ENCODE results near the gene PDGFRA. TPM values are rescaled to one million over a fixed set of nuclear protein-coding genes. Genes with fewer than 3 reads are reported as not detected.
"Not testable (repeated sequence)": the region's sequence is repeated elsewhere in the genome, so short reads cannot be mapped to it uniquely, and the experiment has no call there.

The PDGFRA gene
- total RNA-seq, 2 donors from 2014 or later, result 7.8 to 10.7 TPM

DNA sequence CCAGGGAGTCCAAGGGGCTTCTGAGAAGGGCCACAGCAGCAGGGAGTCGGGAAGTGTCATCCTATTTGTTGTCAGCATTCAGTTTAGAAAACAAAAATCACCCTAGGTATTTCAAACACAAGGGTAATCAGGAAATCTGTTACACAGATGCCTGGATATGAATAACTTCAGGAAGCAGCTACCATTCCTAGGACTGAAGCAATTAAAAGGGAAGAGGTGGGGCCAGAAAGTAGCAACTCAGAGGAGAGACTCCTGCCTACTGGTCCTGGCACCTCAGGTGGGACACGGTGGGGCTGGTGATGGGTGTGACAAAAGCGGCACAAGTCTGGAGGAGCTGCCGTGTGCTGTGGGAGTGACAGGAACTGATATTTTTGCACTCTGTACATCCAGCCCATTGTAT, 107.9 kb downstream of the PDGFRA start:
- Histone ChIP-seq H3K27ac (ENCODE audit: low read depth, low read length) (no peak overlapping the region), H3K27me3 (ENCODE audit: control insufficient read depth, insufficient read depth, low read length, poor library complexity, severe bottlenecking) (no peaks in the 10 kb centered on the region), H3K4me3 (ENCODE audit: low read length) (no peak overlapping the region), H3K9me3 (ENCODE audit: control insufficient read depth, low read length) (no peaks in the 10 kb centered on the region), H3K9ac (ENCODE audit: extremely low read depth, low read length, poor library complexity, severe bottlenecking) (no peak overlapping the region), H3K36me3 (ENCODE audit: control insufficient read depth, insufficient read depth, low read length) (no peaks in the 10 kb centered on the region), H3K4me1 (ENCODE audit: control insufficient read depth, insufficient read depth, low read length) (no peaks in the 10 kb centered on the region)
- Mint-ChIP-seq H3K4me3 (no peak overlapping the region), H3K9me3 (no peaks in the 10 kb centered on the region), H3K27me3 (ENCODE audit: insufficient read depth) (no peaks in the 10 kb centered on the region), H3K36me3 (ENCODE audit: low read depth) (no peaks in the 10 kb centered on the region), H3K4me1 (no peaks in the 10 kb centered on the region), H3K27ac (no peak overlapping the region)
- 96 to 97% methylated on average over 3 to 4 of the region's 4 CpGs for WGBS, 2 experiments (ENCODE audit: insufficient coverage in 1 of 2, insufficient read length in 1 of 2)
- no peak for DNase-seq
- TF ChIP-seq, protein P1, sequence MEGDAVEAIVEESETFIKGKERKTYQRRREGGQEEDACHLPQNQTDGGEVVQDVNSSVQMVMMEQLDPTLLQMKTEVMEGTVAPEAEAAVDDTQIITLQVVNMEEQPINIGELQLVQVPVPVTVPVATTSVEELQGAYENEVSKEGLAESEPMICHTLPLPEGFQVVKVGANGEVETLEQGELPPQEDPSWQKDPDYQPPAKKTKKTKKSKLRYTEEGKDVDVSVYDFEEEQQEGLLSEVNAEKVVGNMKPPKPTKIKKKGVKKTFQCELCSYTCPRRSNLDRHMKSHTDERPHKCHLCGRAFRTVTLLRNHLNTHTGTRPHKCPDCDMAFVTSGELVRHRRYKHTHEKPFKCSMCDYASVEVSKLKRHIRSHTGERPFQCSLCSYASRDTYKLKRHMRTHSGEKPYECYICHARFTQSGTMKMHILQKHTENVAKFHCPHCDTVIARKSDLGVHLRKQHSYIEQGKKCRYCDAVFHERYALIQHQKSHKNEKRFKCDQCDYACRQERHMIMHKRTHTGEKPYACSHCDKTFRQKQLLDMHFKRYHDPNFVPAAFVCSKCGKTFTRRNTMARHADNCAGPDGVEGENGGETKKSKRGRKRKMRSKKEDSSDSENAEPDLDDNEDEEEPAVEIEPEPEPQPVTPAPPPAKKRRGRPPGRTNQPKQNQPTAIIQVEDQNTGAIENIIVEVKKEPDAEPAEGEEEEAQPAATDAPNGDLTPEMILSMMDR (conservative IDR thresholded peaks at IDR 0.05), result no peak

DNA sequence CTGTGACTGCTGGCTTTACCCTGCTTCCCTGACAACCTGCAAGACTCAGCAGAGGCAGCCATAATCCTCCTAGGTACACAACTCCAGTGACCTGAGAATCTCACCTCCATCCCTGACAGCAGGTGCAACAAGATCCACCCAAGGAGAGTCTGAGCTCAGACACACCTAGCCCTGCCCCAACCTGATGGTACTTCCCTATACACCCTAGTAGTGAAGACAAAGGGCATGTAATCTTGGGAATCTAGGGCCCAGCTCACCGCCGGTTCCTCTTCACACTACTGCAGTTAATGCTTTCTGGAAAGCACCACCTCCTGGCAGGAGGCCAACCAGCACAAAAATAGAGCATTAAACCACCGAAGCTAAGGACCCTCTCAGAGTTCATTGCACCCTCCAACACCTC, 113.0 kb downstream of the PDGFRA start:
- H3K4me3 Mint-ChIP-seq; H3K27me3 ChIP-seq (ENCODE audit: control insufficient read depth, insufficient read depth, low read length, poor library complexity, severe bottlenecking); H3K36me3 ChIP-seq (ENCODE audit: control insufficient read depth, insufficient read depth, low read length); DNase-seq; H3K4me1 Mint-ChIP-seq; H3K4me1 ChIP-seq (ENCODE audit: control insufficient read depth, insufficient read depth, low read length); H3K27ac Mint-ChIP-seq; H3K27ac ChIP-seq (ENCODE audit: low read depth, low read length); H3K9ac ChIP-seq (ENCODE audit: extremely low read depth, low read length, poor library complexity, severe bottlenecking); H3K27me3 Mint-ChIP-seq (ENCODE audit: insufficient read depth); H3K4me3 ChIP-seq (ENCODE audit: low read length); H3K9me3 Mint-ChIP-seq; H3K9me3 ChIP-seq (ENCODE audit: control insufficient read depth, low read length); H3K36me3 Mint-ChIP-seq (ENCODE audit: low read depth): not testable (repeated sequence)
- WGBS, 2 experiments (ENCODE audit: insufficient coverage in 1 of 2, insufficient read length in 1 of 2), result 96 to 100% methylated on average over 2 to 3 of the region's 3 CpGs

Other genes starting within 250 kb of the PDGFRA start
- gene CHIC2, start 164.7 kb upstream of the PDGFRA start, total RNA-seq, result 10 to 100 TPM; 10.2 to 14.4 TPM
- gene GSX2, start 129.1 kb upstream of the PDGFRA start, total RNA-seq, result not detected

All from endodermal cell (in vitro differentiated cells).